Glutamatergic neuron (in vitro differentiated cells): ENCODE measurements around the gene CLASRP. TPM values are rescaled to one million over a fixed set of nuclear protein-coding genes. Genes with fewer than 3 reads are reported as not detected.

ENCODE experiments used
- DNase-seq: peaks from one replicate; pipeline ENCODE4 v3.0.0; 2022
- H3K27ac Mint-ChIP-seq: one replicate; pipeline ENCODE4 v1.8.0; 2020; ENCODE audit warnings: mild to moderate bottlenecking, mixed read lengths, inconsistent platforms; ENCODE audit not compliant: unreplicated experiment
- H3K27me3 Mint-ChIP-seq: one replicate; pipeline ENCODE4 v1.8.0; 2020; ENCODE audit warnings: mild to moderate bottlenecking, moderate library complexity, mixed read lengths, inconsistent platforms; ENCODE audit not compliant: unreplicated experiment
- H3K36me3 Mint-ChIP-seq: one replicate; pipeline ENCODE4 v1.8.0; 2020; ENCODE audit warnings: mild to moderate bottlenecking, mixed read lengths, inconsistent platforms; ENCODE audit not compliant: unreplicated experiment
- H3K4me1 Mint-ChIP-seq: one replicate; pipeline ENCODE4 v1.8.0; 2020; ENCODE audit warnings: mild to moderate bottlenecking, low read depth, mixed read lengths, inconsistent platforms; ENCODE audit not compliant: unreplicated experiment
- H3K4me3 Mint-ChIP-seq: one replicate; pipeline ENCODE4 v1.8.0; 2020; ENCODE audit warnings: mild to moderate bottlenecking, mixed read lengths, inconsistent platforms; ENCODE audit not compliant: unreplicated experiment
- H3K9me3 Mint-ChIP-seq: one replicate; pipeline ENCODE4 v1.8.0; 2020; ENCODE audit warnings: mild to moderate bottlenecking, moderate library complexity, mixed read lengths, inconsistent platforms; ENCODE audit not compliant: unreplicated experiment
- CTCF ChIP-seq: fragments of 200-600 bp; sonication (generic); IDR thresholded peaks from one replicate; pipeline ENCODE4 v1.5.0; 2021; ENCODE audit not compliant: partially characterized antibody, unreplicated experiment
- total RNA-seq: library from RNA; stranded (reverse); fragmentation: NEBNext Ultra II Directional; extraction: Animal tissue kit (Norgen Biotek cat#: 25700); gene quantifications from one replicate; pipeline ENCODE4 v1.2.1, GENCODE V29; 2021; ENCODE audit not compliant: unreplicated experiment

CLASRP gene
- total RNA-seq, 1 donor from 2014 or later = 127 TPM

GRCh38 chr19:45068041-45068440 lies 29.2 kb downstream of the CLASRP start:
- DNase-seq = no peak
- Mint-ChIP-seq H3K4me3 (no peak overlapping the region), H3K36me3 (no peaks in the 10 kb centered on the region), H3K9me3 (peaks cover 15% of the 10 kb centered on the region), H3K4me1 (peaks cover 4% of the 10 kb centered on the region), H3K27ac (no peak overlapping the region), H3K27me3 (peaks cover 6% of the 10 kb centered on the region)
- no peak for TF ChIP-seq CTCF

GRCh38 chr19:45069056-45069455 lies 30.2 kb downstream of the CLASRP start:
- DNase-seq = peak; percentile 46
- peaks cover 6% of the 10 kb centered on the region for H3K27me3 Mint-ChIP-seq
- peak overlapping the region; percentile 62 for H3K27ac Mint-ChIP-seq
- H3K4me3 Mint-ChIP-seq = no peak overlapping the region
- H3K4me1 Mint-ChIP-seq = peaks cover 4% of the 10 kb centered on the region
- peaks cover 15% of the 10 kb centered on the region for H3K9me3 Mint-ChIP-seq
- H3K36me3 Mint-ChIP-seq = no peaks in the 10 kb centered on the region
- TF ChIP-seq CTCF = no peak

- no peak for TF ChIP-seq CTCF
- Mint-ChIP-seq H3K4me1 (peaks cover 10% of the 10 kb centered on the region), H3K27me3 (peaks cover 8% of the 10 kb centered on the region), H3K9me3 (peaks cover 13% of the 10 kb centered on the region), H3K36me3 (no peaks in the 10 kb centered on the region), H3K27ac (peak overlapping the region; percentile 43), H3K4me3 (peak overlapping the region; percentile 38)
- DNase-seq = no peak
Measured at GRCh38 chr19:45070214-45070613, 31.4 kb downstream of the CLASRP start.

GRCh38 chr19:45070861-45071544 lies 32.2 kb downstream of the CLASRP start:
- Mint-ChIP-seq H3K9me3 (peaks cover 13% of the 10 kb centered on the region), H3K27me3 (peaks cover 8% of the 10 kb centered on the region), H3K4me3 (peak overlapping the region; percentile 38), H3K4me1 (peaks cover 10% of the 10 kb centered on the region), H3K36me3 (no peaks in the 10 kb centered on the region), H3K27ac (no peak overlapping the region)
- no peak for TF ChIP-seq CTCF
- DNase-seq = no peak

- H3K9me3 Mint-ChIP-seq = peaks cover 13% of the 10 kb centered on the region
- H3K36me3 Mint-ChIP-seq = no peaks in the 10 kb centered on the region
Measured at GRCh38 chr19:45071545-45071938, 32.7 kb downstream of the CLASRP start.

More at GRCh38 chr19:45071545-45071938, 32.7 kb downstream of the CLASRP start:
- Mint-ChIP-seq H3K27ac (no peak overlapping the region), H3K27me3 (peaks cover 8% of the 10 kb centered on the region), H3K4me3 (no peak overlapping the region), H3K4me1 (peaks cover 11% of the 10 kb centered on the region)
- TF ChIP-seq CTCF = no peak
- DNase-seq = no peak
